IMR-90 (cell line): ENCODE results near the gene TTC21A. TPM values are rescaled to one million over a fixed set of nuclear protein-coding genes. Genes with fewer than 3 reads are reported as not detected.

Experiments used
- ATAC-seq: fragments of 200-7000 bp; cut with Tn5 transposase; 2 replicates; pipeline ENCODE4 v1.9.1; 2020; ENCODE audit warnings: low read depth, mild to moderate bottlenecking, moderate library complexity
- BruUV-seq: library from RNA; stranded (reverse); fragments of 400-500 nt; replicated peaks from 2 replicates; lab custom pipeline; 2021; lab: Mats Ljungman, UMichigan
- CTCF ChIA-PET: fragments of 300-600 bp; formaldehyde crosslinking; extraction: SDS; loops from one replicate; lab custom pipeline; 2021; ENCODE audit warnings: antibody characterized with exemption; lab: Yijun Ruan, JAX
- POLR2A ChIA-PET: fragments of 300-600 bp; sonication (Branson Sonifier 250); formaldehyde crosslinking; loops from one replicate; lab custom pipeline; 2022; ENCODE audit warnings: antibody characterized with exemption; ENCODE audit not compliant: unreplicated experiment; lab: Charles Lee
- DNase-seq: peaks from one replicate; pipeline ENCODE4 v3.0.0; 2013
- H2AFZ ChIP-seq: replicated peaks from 2 replicates; pipeline ENCODE3; 2013; ENCODE audit warnings: low read length, mild to moderate bottlenecking; ENCODE audit not compliant: poor library complexity
- H2AK5ac ChIP-seq: 2 replicates; pipeline ENCODE4 v1.6.1; 2013; ENCODE audit warnings: low read depth, low read length, inconsistent platforms
- H2AK9ac ChIP-seq: replicated peaks from 2 replicates; pipeline ENCODE3; 2013; ENCODE audit warnings: mild to moderate bottlenecking, low read depth, low read length, moderate library complexity; ENCODE audit not compliant: poor library complexity
- H2BK120ac ChIP-seq: 2 replicates; pipeline ENCODE4 v1.6.1; 2013; ENCODE audit warnings: low read depth, low read length, inconsistent platforms
- H2BK15ac ChIP-seq: 3 replicates; pipeline ENCODE4 v1.6.1; 2013; ENCODE audit warnings: low read depth, low read length, inconsistent platforms
- H2BK20ac ChIP-seq: 2 replicates; pipeline ENCODE4 v1.6.1; 2013; ENCODE audit warnings: low read depth, mild to moderate bottlenecking, inconsistent platforms, low read length, moderate library complexity
- H2BK5ac ChIP-seq: 2 replicates; pipeline ENCODE4 v1.6.1; 2013; ENCODE audit warnings: mild to moderate bottlenecking, low read depth, low read length, inconsistent platforms; ENCODE audit not compliant: poor library complexity, severe bottlenecking
- H3K14ac ChIP-seq: replicated peaks from 2 replicates; pipeline ENCODE4 v1.6.1; 2013; ENCODE audit warnings: low read depth, low read length, inconsistent platforms
- H3K18ac ChIP-seq: 2 replicates; pipeline ENCODE4 v1.6.1; 2013; ENCODE audit warnings: low read depth, low read length, control low read depth
- H3K23ac ChIP-seq: 2 replicates; pipeline ENCODE4 v1.6.1; 2013; ENCODE audit warnings: low read depth, low read length, inconsistent platforms
- H3K27ac ChIP-seq: 2 replicates; pipeline ENCODE4 v1.5.1; 2013; ENCODE audit warnings: mild to moderate bottlenecking, control low read depth, low read length; ENCODE audit not compliant: insufficient read depth
- H3K27me3 ChIP-seq: 2 replicates; pipeline ENCODE4 v1.6.1; 2013; ENCODE audit warnings: low read length; ENCODE audit not compliant: control insufficient read depth, insufficient read depth
- H3K36me3 ChIP-seq: 2 replicates; pipeline ENCODE4 v1.6.1; 2013; ENCODE audit warnings: low read length, mixed read lengths; ENCODE audit not compliant: control insufficient read depth, insufficient read depth
- H3K4ac ChIP-seq: 2 replicates; pipeline ENCODE4 v1.6.1; 2013; ENCODE audit warnings: low read depth, low read length, inconsistent platforms
- H3K4me1 ChIP-seq: 2 replicates; pipeline ENCODE4 v1.6.1; 2013; ENCODE audit warnings: low read length, mixed read lengths; ENCODE audit not compliant: control insufficient read depth, insufficient read depth
- H3K4me2 ChIP-seq: 2 replicates; pipeline ENCODE4 v1.6.1; 2013; ENCODE audit warnings: low read depth, mild to moderate bottlenecking, control low read depth, low read length, moderate library complexity
- H3K4me3 ChIP-seq: 2 replicates; pipeline ENCODE4 v1.5.1; 2013; ENCODE audit warnings: low read depth, mild to moderate bottlenecking, control low read depth, low read length, moderate library complexity; ENCODE audit not compliant: insufficient read depth
- H3K56ac ChIP-seq: 2 replicates; pipeline ENCODE4 v1.6.1; 2013; ENCODE audit warnings: low read length, inconsistent platforms; ENCODE audit not compliant: insufficient read depth; ENCODE audit errors: extremely low read depth
- H3K79me1 ChIP-seq, 2 experiments: 2 replicates each; pipeline ENCODE4 v1.6.1; 2013; ENCODE audit warnings: low read length in 2 of 2, inconsistent platforms in 1 of 2, low read depth in 1 of 2
- H3K9ac ChIP-seq: 2 replicates; pipeline ENCODE4 v1.6.1; 2013; ENCODE audit warnings: low read depth, low read length, control low read depth
- H3K9me1 ChIP-seq: 2 replicates; pipeline ENCODE4 v1.6.1; 2013; ENCODE audit warnings: low read length, inconsistent platforms; ENCODE audit not compliant: insufficient read depth
- H3K9me3 ChIP-seq: 2 replicates; pipeline ENCODE4 v1.6.1; 2013; ENCODE audit warnings: low read length; ENCODE audit not compliant: control insufficient read depth, insufficient read depth
- H4K20me1 ChIP-seq: 2 replicates; pipeline ENCODE4 v1.6.1; 2013; ENCODE audit warnings: low read length, inconsistent platforms; ENCODE audit not compliant: insufficient read depth
- H4K5ac ChIP-seq: 2 replicates; pipeline ENCODE4 v1.6.1; 2013; ENCODE audit warnings: mild to moderate bottlenecking, low read depth, low read length, control low read depth
- H4K8ac ChIP-seq, 2 experiments: 2 replicates each; pipeline ENCODE4 v1.6.1; 2013; ENCODE audit warnings: low read depth in 2 of 2, low read length in 2 of 2, control low read depth in 1 of 2, inconsistent platforms in 1 of 2
- H4K91ac ChIP-seq: 2 replicates; pipeline ENCODE4 v1.6.1; 2013; ENCODE audit warnings: low read depth, low read length, inconsistent platforms; ENCODE audit not compliant: insufficient read depth
- RCOR1 ChIP-seq: IDR thresholded peaks from 2 replicates; pipeline ENCODE4 v1.6.1; 2012; ENCODE audit warnings: mild to moderate bottlenecking, low read length, improper control_type of control experiment; ENCODE audit not compliant: insufficient replicate concordance
- WGBS, 2 experiments: methylation state at CpG; one replicate each; pipeline versions ENCODE4 v1.1.5 to v1.1.7; 2013; ENCODE audit warnings: missing lambda C conversion rate in 2 of 2; ENCODE audit not compliant: insufficient read length in 1 of 2; ENCODE audit errors: extremely low coverage in 2 of 2; 5-methylcytosine and 5-hydroxymethylcytosine counted together
- dilution Hi-C: fragments of 300-500 bp; cut with HindIII; formaldehyde crosslinking; loops from one replicate; pipeline ENCODE4 v1.14.3; 2018; ENCODE audit warnings: low sequenced_read_pairs; ENCODE audit not compliant: unreplicated experiment
- in situ Hi-C: fragments of 300-500 bp; cut with MboI; formaldehyde crosslinking; loops from 3 replicates; pipeline ENCODE4 v1.14.3; 2019; ENCODE audit warnings: low sequenced_read_pairs, inconsistent platforms, mixed read lengths
- intact Hi-C: fragments of 100-400 bp; cut with micrococcal nuclease; formaldehyde crosslinking; loops from 2 replicates; pipeline ENCODE4 v1.10.0; 2022
- polyA plus RNA-seq, 3 experiments: library from polyadenylated mRNA; depleted of rRNA; stranded (reverse); fragments of >200 nt; gene quantifications; 2 replicates each; pipeline ENCODE4 v1.2.3, GENCODE V29; 2012; ENCODE audit warnings: low replicate concordance in 1 of 3
- total RNA-seq: library from RNA; depleted of rRNA; stranded (reverse); fragments of >200 nt; gene quantifications from 2 replicates; pipeline ENCODE4 v1.2.3, GENCODE V29; 2012

The TTC21A gene
- total and polyA plus RNA-seq, 2 of the 4 experiments (the other 2 are of a cell fraction), result 0.90 to 1.8 TPM

DNA sequence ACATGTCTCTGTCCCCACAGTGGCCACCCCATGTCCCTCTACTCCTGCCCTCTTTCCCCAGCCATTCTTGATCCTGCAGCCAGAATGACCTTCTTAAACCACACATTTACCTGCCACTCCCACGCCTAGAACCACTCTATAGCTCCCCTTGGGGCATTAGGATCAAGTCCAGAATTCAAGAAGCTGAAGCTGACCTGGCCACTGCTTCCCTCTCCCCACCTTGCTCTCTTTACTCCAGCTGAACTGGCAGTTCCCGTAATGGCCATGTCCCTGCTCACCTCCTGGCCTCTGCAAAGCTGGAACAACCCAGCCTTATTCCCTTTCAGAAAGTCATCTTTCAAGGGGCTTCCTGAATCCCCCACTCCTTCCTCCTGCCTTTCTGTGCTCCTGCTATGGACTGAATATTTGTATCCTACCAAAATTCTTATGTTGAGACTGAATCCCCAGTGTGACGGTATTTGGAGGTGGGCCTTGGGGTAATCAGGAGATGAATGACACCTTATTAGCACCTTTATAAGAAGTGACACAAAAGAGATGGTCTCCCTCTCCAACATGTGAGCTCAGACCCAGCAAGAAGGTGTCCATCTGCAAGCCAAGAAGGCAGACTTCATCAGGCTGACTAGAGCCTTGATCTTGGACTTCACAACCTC, 42.1 kb downstream of the TTC21A start:
- CTCF ChIA-PET, result interaction anchor here (0.8 to 1.5 kb wide), 3 partner anchors 23 to 138 kb away, joined by 4 to 6 read pairs (median 5); no protein-coding TSS in a partner anchor
- Histone ChIP-seq H3K18ac (no peak overlapping the region), H3K56ac (no peak overlapping the region), H3K23ac (peak overlapping the region; percentile 12; the same call in 1 of the 2 replicates), H3K4me3 (no peak overlapping the region), H4K8ac (no peak overlapping the region), H3K4ac (peak overlapping the region; percentile 26), H4K5ac (no peak overlapping the region), H3K9ac (no peak overlapping the region), H2AFZ (no peak overlapping the region), H2BK15ac (no peak overlapping the region; the same call in 2 of the 3 replicates), H3K14ac (peak overlapping the region; percentile 82; the same call in 1 of the 2 replicates), H3K4me2 (peak overlapping the region; percentile 19; the same call in 1 of the 2 replicates), H3K4me1 (peaks cover 54% of the 10 kb centered on the region), H2BK5ac (peak overlapping the region; percentile 40), H4K20me1 (peaks cover 77% of the 10 kb centered on the region), H3K9me3 (no peaks in the 10 kb centered on the region), H3K9me1 (peaks cover 35% of the 10 kb centered on the region), H3K79me1 (peaks cover 6 to 72% of the 10 kb centered on the region in 2 experiments; a peak in 3 of 4 replicates), H2AK5ac (peak overlapping the region; percentile 66; the same call in 1 of the 2 replicates), H2BK20ac (peak overlapping the region; percentile 19; the same call in 1 of the 2 replicates), H3K36me3 (peaks cover 9% of the 10 kb centered on the region), H2BK120ac (no peak overlapping the region; the same call in 1 of the 2 replicates), H3K27ac (0 out of 2 replicates have a peak overlapping the region, but pooled peaks have one; percentile 13), H3K27me3 (no peaks in the 10 kb centered on the region), H2AK9ac (no peak overlapping the region), H4K91ac (peak overlapping the region; percentile 70)
- ATAC-seq, result no peak
- intact Hi-C loops, result no loop called here
- in situ Hi-C loops, result no loop called here
- no TSS peak for BruUV-seq
- dilution Hi-C loops, result no loop called here
- 80% methylated on average over 1 of the region's 3 CpGs; no CpG with 5 or more reads in 1 of the 2 experiments for WGBS, 2 experiments
- POLR2A ChIA-PET, result interaction anchor here (0.6 kb wide), 1 partner anchor 853 kb away, joined by 6 read pairs; no protein-coding TSS in a partner anchor
- no peak for DNase-seq
- TF ChIP-seq RCOR1, result no peak
